RWPE2 (cell line): ENCODE results near the gene KCNN3.

Source experiments
- ATAC-seq: fragments of 200-7000 bp; cut with Tn5 transposase; 3 replicates; pipeline ENCODE4 v1.9.1; 2021; ENCODE audit warnings: low read depth
- DNase-seq: peaks from one replicate; pipeline ENCODE4 v3.0.0-alpha.2; 2020; ENCODE audit warnings: low spot score
- H3K27ac ChIP-seq: fragments of 450-650 bp; 2 replicates; pipeline ENCODE4 v1.5.1; 2017; ENCODE audit warnings: mild to moderate bottlenecking; ENCODE audit not compliant: poor library complexity, severe bottlenecking
- H3K27me3 ChIP-seq: fragments of 250-450 bp; sonication (Bioruptor Pico); 2 replicates; pipeline ENCODE4 v1.5.1; 2021; ENCODE audit warnings: mild to moderate bottlenecking, moderate library complexity; ENCODE audit not compliant: insufficient read depth, poor library complexity, severe bottlenecking
- H3K36me3 ChIP-seq: fragments of 250-450 bp; sonication (Bioruptor Pico); 2 replicates; pipeline ENCODE4 v1.5.1; 2020; ENCODE audit warnings: low read depth, mild to moderate bottlenecking, moderate library complexity
- H3K4me1 ChIP-seq: fragments of 250-450 bp; sonication (Bioruptor Pico); 2 replicates; pipeline ENCODE4 v1.5.1; 2021; ENCODE audit warnings: mild to moderate bottlenecking, moderate library complexity; ENCODE audit not compliant: insufficient read depth, poor library complexity, severe bottlenecking
- H3K4me3 ChIP-seq: fragments of 250-450 bp; sonication (Bioruptor Pico); 2 replicates; pipeline ENCODE4 v1.5.1; 2021; ENCODE audit warnings: mild to moderate bottlenecking, moderate library complexity; ENCODE audit not compliant: severe bottlenecking
- H3K9me3 ChIP-seq: fragments of 250-450 bp; sonication (Bioruptor Pico); 2 replicates; pipeline ENCODE4 v1.5.1; 2021; ENCODE audit warnings: mild to moderate bottlenecking, moderate library complexity; ENCODE audit not compliant: severe bottlenecking
- TF ChIP-seq, protein P1 (sequence below): fragments of 450-650 bp; IDR thresholded peaks from one replicate; pipeline ENCODE4 v1.5.1; 2017; ENCODE audit warnings: mild to moderate bottlenecking, moderate library complexity; ENCODE audit not compliant: poor library complexity, severe bottlenecking

Gene KCNN3

DNA sequence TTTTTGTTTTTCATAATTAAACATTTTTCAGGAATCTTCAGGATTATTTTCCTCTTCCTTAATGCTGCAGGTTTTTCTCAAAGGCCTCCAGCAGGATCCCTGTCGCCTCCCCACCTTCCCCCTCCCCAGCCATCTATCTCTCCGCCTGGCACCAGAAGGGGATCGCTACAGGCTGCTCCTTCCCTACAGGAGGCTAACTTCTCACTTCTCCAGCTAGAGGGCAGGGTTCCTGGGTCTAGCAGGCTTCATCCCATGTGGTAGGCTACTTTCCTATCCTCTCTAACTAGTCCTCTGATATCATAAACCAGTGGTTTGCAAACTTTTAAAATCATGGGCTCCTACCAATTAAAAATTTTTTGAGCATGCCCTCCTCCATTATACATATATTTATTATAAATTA, 104.1 kb downstream of the KCNN3 start:
- DNase-seq: no peak
- H3K36me3 ChIP-seq: no peaks in the 10 kb centered on the region

DNA sequence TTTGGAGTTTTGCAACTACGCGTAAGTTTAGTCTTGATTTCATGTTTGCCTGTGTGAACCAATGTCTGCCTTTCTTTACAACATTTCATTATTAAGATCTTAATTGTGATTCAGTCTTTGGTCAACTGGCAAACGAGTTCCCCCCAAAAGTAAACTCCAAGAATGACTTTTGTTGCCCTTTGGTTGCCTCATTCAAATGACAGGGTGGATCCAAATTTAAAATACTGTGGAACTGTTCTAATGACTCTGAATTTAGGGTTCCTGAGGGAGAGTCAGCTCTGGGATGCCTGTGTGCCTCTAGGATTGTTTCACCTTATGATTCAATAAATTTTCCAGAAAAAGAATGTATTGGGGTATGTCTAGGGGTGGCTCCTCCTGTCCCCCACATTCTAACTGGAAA, 105.3 kb downstream of the KCNN3 start:
- no peaks in the 10 kb centered on the region for H3K4me1 ChIP-seq
- no peak for ATAC-seq
- no peak overlapping the region for H3K27ac ChIP-seq
- no peaks in the 10 kb centered on the region for H3K9me3 ChIP-seq
- H3K4me3 ChIP-seq: no peak overlapping the region
- TF ChIP-seq, protein P1, sequence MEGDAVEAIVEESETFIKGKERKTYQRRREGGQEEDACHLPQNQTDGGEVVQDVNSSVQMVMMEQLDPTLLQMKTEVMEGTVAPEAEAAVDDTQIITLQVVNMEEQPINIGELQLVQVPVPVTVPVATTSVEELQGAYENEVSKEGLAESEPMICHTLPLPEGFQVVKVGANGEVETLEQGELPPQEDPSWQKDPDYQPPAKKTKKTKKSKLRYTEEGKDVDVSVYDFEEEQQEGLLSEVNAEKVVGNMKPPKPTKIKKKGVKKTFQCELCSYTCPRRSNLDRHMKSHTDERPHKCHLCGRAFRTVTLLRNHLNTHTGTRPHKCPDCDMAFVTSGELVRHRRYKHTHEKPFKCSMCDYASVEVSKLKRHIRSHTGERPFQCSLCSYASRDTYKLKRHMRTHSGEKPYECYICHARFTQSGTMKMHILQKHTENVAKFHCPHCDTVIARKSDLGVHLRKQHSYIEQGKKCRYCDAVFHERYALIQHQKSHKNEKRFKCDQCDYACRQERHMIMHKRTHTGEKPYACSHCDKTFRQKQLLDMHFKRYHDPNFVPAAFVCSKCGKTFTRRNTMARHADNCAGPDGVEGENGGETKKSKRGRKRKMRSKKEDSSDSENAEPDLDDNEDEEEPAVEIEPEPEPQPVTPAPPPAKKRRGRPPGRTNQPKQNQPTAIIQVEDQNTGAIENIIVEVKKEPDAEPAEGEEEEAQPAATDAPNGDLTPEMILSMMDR: no peak
- H3K36me3 ChIP-seq: no peaks in the 10 kb centered on the region
- DNase-seq: no peak
- peaks cover 49% of the 10 kb centered on the region for H3K27me3 ChIP-seq

More for the DNA sequence above, 104.1 kb downstream of the KCNN3 start:
- TF ChIP-seq, protein P1: peak; percentile 40
- Histone ChIP-seq H3K27me3 (peaks cover 39% of the 10 kb centered on the region), H3K27ac (no peak overlapping the region), H3K4me3 (no peak overlapping the region), H3K4me1 (no peaks in the 10 kb centered on the region), H3K9me3 (no peaks in the 10 kb centered on the region)
- ATAC-seq: peak; percentile 84; the same call in 2 of the 3 replicates

DNA sequence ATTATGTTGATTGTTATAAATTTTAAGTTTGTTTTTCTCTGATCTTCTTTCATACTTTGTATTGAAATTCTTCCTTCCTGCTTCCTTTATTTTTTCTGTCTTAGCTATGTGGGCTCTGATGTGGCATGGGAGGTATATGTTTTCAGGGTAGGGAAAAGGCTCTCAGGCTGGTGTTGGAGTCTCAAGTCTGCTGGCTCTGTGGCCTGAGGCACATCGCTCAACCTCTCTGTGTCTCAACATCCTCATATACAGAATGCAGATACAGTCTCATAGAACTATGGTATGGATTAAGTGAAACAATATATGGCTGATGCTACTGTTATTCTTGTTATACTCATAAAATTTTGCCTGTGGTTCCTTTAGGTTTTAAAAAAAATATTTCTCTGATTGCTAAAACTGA, 105.9 kb downstream of the KCNN3 start:
- Histone ChIP-seq H3K27ac (no peak overlapping the region), H3K27me3 (peaks cover 50% of the 10 kb centered on the region), H3K36me3 (no peaks in the 10 kb centered on the region), H3K4me1 (no peaks in the 10 kb centered on the region), H3K9me3 (no peaks in the 10 kb centered on the region), H3K4me3 (no peak overlapping the region)
- no peak for ATAC-seq
- TF ChIP-seq, protein P1: no peak
- DNase-seq: no peak

DNA sequence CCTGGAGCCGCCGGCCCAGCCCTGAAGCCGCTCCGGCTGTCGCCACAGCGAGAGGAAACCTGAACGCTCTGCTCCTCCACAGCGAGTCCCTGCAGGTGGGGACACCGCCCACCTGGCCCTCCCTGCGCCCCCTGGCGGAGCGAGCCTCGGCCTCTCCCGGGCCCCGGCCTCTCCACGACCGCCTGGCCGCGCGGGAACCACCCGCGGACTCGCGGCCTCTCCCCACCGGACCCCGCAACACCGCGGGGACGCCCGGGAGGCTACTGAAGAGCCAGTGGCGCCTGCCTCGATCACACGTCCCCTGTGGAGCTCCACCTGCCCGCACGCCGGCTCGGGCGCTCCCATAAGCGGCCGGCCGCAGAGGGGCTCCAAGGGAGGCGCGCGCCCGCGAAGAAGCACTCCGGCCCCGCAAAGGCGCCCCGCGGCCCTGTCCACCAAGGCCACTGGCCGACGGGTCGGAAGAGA, 109.6 kb downstream of the KCNN3 start:
- Histone ChIP-seq H3K4me1 (no peaks in the 10 kb centered on the region), H3K36me3 (no peaks in the 10 kb centered on the region), H3K9me3 (no peaks in the 10 kb centered on the region), H3K4me3 (no peak overlapping the region), H3K27me3 (peaks cover 50% of the 10 kb centered on the region), H3K27ac (no peak overlapping the region)
- TF ChIP-seq, protein P1: peak; percentile 76
- DNase-seq (no peak), ATAC-seq (peak; percentile 93)

DNA sequence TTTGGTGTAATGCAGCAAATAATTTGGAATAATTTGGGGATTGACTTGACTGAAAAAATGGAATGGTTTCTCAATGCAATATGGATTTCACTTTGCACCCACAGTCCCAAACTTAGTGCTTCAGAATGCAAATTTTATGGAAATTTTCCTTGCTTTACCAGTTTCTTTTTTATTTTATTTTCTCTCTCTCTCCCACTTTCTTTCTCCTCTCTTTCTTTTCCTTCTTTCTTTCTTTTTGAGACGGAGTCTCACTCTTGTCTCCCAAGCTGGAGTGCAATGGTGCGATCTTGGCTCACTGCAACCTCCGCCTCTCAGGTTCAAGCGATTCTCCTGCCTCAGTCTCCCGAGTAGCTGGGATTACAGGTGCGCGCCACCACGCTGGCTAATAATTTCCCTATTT, 110.3 kb downstream of the KCNN3 start:
- DNase-seq (no peak), ATAC-seq (no peak)
- TF ChIP-seq, protein P1: no peak
- Histone ChIP-seq H3K27me3 (peaks cover 50% of the 10 kb centered on the region), H3K27ac (no peak overlapping the region), H3K9me3 (no peaks in the 10 kb centered on the region), H3K4me3 (no peak overlapping the region), H3K4me1 (no peaks in the 10 kb centered on the region), H3K36me3 (no peaks in the 10 kb centered on the region)
